Activated naive CD4-positive, alpha-beta T cell treated with anti-CD3 and anti-CD28 coated beads, Interleukin-2, amount 10 ng/mL, durations not matched to agents 7 days and 5 days (primary cell): ENCODE data around the gene UHRF2.
"Not testable (repeated sequence)": the region's sequence is repeated elsewhere in the genome, so short reads cannot be mapped to it uniquely, and the experiment has no call there.

Source experiments
- CTCF ChIA-PET: fragments of 350-600 bp; sonication (Branson Sonifier 250); formaldehyde crosslinking; loops from one replicate; lab custom pipeline; 2021; ENCODE audit warnings: antibody characterized with exemption; lab: Charles Lee
- DNase-seq: peaks from one replicate; pipeline ENCODE4 v3.0.0-alpha.2; 2020
- H3K27ac Mint-ChIP-seq: one replicate; pipeline ENCODE4 v1.8.0; 2021; ENCODE audit warnings: mild to moderate bottlenecking, moderate library complexity, mixed read lengths
- H3K27me3 Mint-ChIP-seq: one replicate; pipeline ENCODE4 v1.8.0; 2021; ENCODE audit warnings: mild to moderate bottlenecking, mixed read lengths
- H3K36me3 Mint-ChIP-seq: one replicate; pipeline ENCODE4 v1.8.0; 2021; ENCODE audit warnings: mixed read lengths
- H3K4me1 Mint-ChIP-seq: one replicate; pipeline ENCODE4 v1.8.0; 2021; ENCODE audit warnings: mixed read lengths
- H3K4me3 Mint-ChIP-seq: one replicate; pipeline ENCODE4 v1.8.0; 2021; ENCODE audit warnings: mild to moderate bottlenecking, moderate library complexity, mixed read lengths
- H3K9me3 Mint-ChIP-seq: one replicate; pipeline ENCODE4 v1.8.0; 2021; ENCODE audit warnings: mixed read lengths

Gene UHRF2

GRCh38 chr9:6542617-6543016 is 129.6 kb downstream of the UHRF2 start:
- H3K36me3 Mint-ChIP-seq, CTCF ChIA-PET, H3K4me3 Mint-ChIP-seq, H3K4me1 Mint-ChIP-seq, H3K9me3 Mint-ChIP-seq, H3K27ac Mint-ChIP-seq, H3K27me3 Mint-ChIP-seq, DNase-seq: not testable (repeated sequence)

- CTCF ChIA-PET: interaction anchor here (0.6 to 0.7 kb wide), 3 partner anchors 11 to 188 kb away, joined by 3 read pairs; no protein-coding TSS in a partner anchor
- Mint-ChIP-seq H3K4me1 (no peaks in the 10 kb centered on the region), H3K27ac (no peak overlapping the region), H3K9me3 (no peaks in the 10 kb centered on the region), H3K36me3 (no peaks in the 10 kb centered on the region), H3K4me3 (no peak overlapping the region), H3K27me3 (peaks cover 4% of the 10 kb centered on the region)
- DNase-seq: no peak
These were observed 130.2 kb downstream of the UHRF2 start for GRCh38 chr9:6543204-6543603.

- Mint-ChIP-seq H3K27ac (no peak overlapping the region), H3K36me3 (no peaks in the 10 kb centered on the region), H3K9me3 (no peaks in the 10 kb centered on the region), H3K4me3 (no peak overlapping the region), H3K27me3 (peaks cover 4% of the 10 kb centered on the region), H3K4me1 (no peaks in the 10 kb centered on the region)
- DNase-seq: no peak
- CTCF ChIA-PET: interaction anchor here (0.7 kb wide), 1 partner anchor 658 kb away, joined by 4 read pairs; no protein-coding TSS in a partner anchor
These were observed 132.2 kb downstream of the UHRF2 start for GRCh38 chr9:6545017-6545691.

GRCh38 chr9:6549106-6549800 is 136.3 kb downstream of the UHRF2 start:
- Mint-ChIP-seq H3K4me3 (no peak overlapping the region), H3K36me3 (no peaks in the 10 kb centered on the region), H3K4me1 (no peaks in the 10 kb centered on the region), H3K27ac (no peak overlapping the region), H3K9me3 (no peaks in the 10 kb centered on the region), H3K27me3 (no peaks in the 10 kb centered on the region)
- DNase-seq: no peak
- CTCF ChIA-PET: no interaction called here

GRCh38 chr9:6551136-6551535 is 138.1 kb downstream of the UHRF2 start:
- Mint-ChIP-seq H3K27me3 (no peaks in the 10 kb centered on the region), H3K9me3 (no peaks in the 10 kb centered on the region)
- no peak for DNase-seq

GRCh38 chr9:6552033-6552432 is 139.0 kb downstream of the UHRF2 start:
- H3K27me3 Mint-ChIP-seq: no peaks in the 10 kb centered on the region
- no peaks in the 10 kb centered on the region for H3K4me1 Mint-ChIP-seq
- H3K27ac Mint-ChIP-seq: no peak overlapping the region
- CTCF ChIA-PET: no interaction called here
- H3K9me3 Mint-ChIP-seq: no peaks in the 10 kb centered on the region
- no peak for DNase-seq
- no peaks in the 10 kb centered on the region for H3K36me3 Mint-ChIP-seq
- H3K4me3 Mint-ChIP-seq: no peak overlapping the region

More at GRCh38 chr9:6551136-6551535, 138.1 kb downstream of the UHRF2 start:
- H3K4me1 Mint-ChIP-seq: no peaks in the 10 kb centered on the region
- no peak overlapping the region for H3K4me3 Mint-ChIP-seq
- CTCF ChIA-PET: no interaction called here
- H3K36me3 Mint-ChIP-seq: no peaks in the 10 kb centered on the region
- no peak overlapping the region for H3K27ac Mint-ChIP-seq

GRCh38 chr9:6552498-6553121 is 139.6 kb downstream of the UHRF2 start:
- CTCF ChIA-PET: no interaction called here
- Mint-ChIP-seq H3K4me3 (no peak overlapping the region), H3K36me3 (no peaks in the 10 kb centered on the region), H3K27ac (no peak overlapping the region), H3K9me3 (no peaks in the 10 kb centered on the region), H3K27me3 (no peaks in the 10 kb centered on the region), H3K4me1 (no peaks in the 10 kb centered on the region)
- DNase-seq: no peak

GRCh38 chr9:6553866-6554265 is 140.9 kb downstream of the UHRF2 start:
- Mint-ChIP-seq H3K27ac (no peak overlapping the region), H3K4me3 (no peak overlapping the region), H3K4me1 (no peaks in the 10 kb centered on the region), H3K27me3 (no peaks in the 10 kb centered on the region), H3K9me3 (no peaks in the 10 kb centered on the region), H3K36me3 (no peaks in the 10 kb centered on the region)
- CTCF ChIA-PET: interaction anchor here (1.3 kb wide), 1 partner anchor 9 kb away, joined by 5 read pairs; no protein-coding TSS in a partner anchor
- no peak for DNase-seq
